Esophagus mucosa (tissue), 1 donor: ENCODE measurements around the gene BRD1. TPM values are rescaled to one million over a fixed set of nuclear protein-coding genes. Genes with fewer than 3 reads are reported as not detected.

Experiments
- ATAC-seq: fragments of 200-7000 bp; cut with Tn5 transposase; one replicate; pipeline ENCODE4 v1.9.1; 2020
- total RNA-seq: library from RNA; stranded (reverse); gene quantifications from one replicate; pipeline ENCODE4 v1.2.4, GENCODE V29; 2023
- donor health status: DM: yes; HTN: yes; CAD: no.

BRD1 gene
- total RNA-seq, 1 donor from 2014 or later: 23.8 TPM

DNA sequence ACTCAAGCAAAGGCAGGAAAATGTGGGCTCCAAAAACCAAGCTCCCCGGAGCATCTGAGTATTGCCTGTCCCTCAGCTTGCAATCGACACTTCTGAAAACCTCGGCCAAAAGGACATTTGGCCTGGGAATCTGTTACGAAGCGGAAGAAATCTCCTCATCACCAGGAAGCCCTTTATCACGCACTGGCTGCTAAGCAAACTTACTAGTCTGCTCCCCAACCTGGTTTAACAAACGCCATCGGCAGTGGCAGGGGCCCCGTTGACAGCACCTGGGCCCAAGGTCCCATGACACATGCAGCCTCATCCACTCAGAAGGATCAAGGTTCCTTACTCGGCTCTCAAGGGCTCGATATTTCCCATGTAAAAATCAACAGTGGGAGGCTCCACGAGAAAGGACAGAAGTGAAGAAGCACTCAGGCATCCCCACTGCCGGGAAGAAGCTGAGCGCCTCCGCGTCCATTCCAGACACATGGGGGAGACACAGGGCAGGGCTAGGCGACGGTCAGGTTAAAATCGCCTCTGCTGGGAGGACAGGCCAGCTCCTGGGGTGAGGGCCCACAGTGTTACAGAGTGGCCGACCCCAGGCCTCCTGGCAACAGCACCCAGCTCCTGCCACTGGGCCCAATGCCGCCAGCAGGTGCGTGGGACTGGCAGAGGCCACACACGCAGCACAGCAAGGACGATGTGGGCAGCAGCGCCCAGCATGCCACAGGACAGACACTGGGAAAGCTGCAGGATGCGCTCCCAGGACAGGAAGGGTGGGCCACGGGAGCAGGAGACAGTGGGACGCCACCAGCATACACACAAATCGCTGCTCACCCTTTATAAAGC, 27.1 kb downstream of the BRD1 start:
- peak; percentile 4 for ATAC-seq

GRCh38 chr22:49799431-49800075, 28.1 kb downstream of the BRD1 start:
- ATAC-seq: no peak

- no peak for ATAC-seq
These were observed 29.1 kb downstream of the BRD1 start for GRCh38 chr22:49798486-49799151.

- no peak for ATAC-seq
These were observed 30.0 kb downstream of the BRD1 start for GRCh38 chr22:49797706-49798105.

GRCh38 chr22:49796596-49797270, 30.9 kb downstream of the BRD1 start:
- no peak for ATAC-seq

GRCh38 chr22:49795521-49795920, 32.2 kb downstream of the BRD1 start:
- no peak for ATAC-seq

GRCh38 chr22:49793871-49794270, 33.8 kb downstream of the BRD1 start:
- no peak for ATAC-seq

DNA sequence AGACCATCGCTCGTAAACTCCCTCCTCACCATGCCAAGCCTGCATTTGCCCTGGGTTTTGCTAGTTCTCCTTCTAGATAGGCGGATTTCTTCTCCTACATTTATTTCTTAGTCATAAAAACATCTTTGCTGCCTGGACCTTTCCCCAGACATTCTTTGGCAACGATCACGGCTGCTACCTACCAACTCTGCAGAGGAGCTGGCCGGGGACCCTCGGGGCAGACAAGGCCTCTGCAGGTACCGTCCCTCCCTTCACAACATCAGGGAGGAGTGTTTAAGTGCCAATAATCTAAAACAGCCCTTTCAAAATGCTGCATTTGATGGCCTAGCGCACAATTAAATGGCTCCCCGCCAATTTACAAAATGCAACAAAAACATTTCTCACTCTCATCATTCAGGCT, 34.4 kb downstream of the BRD1 start:
- no peak for ATAC-seq

- ATAC-seq: no peak
These were observed 35.6 kb downstream of the BRD1 start for GRCh38 chr22:49792107-49792506.

- ATAC-seq: peak; percentile 28
These were observed 36.0 kb downstream of the BRD1 start for GRCh38 chr22:49791682-49792081.

DNA sequence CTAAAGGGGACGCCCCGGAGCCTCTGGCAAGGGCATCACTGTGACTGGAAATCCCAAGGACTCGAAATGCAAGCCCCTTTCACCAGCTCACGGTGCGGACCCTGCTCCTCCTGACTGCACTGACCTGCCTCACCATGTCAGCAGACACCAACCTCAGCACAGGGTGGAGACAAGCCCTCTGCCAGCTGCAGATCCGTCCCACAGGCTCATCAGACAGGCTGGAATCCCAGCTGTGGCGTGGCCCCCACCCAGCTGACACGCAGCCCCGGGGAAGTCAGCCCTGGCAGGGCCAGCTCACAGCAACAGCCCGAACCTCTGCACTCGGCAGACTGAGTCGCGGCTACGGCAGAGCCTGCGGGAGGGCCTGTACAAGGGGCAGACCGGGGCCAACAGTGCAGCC, 36.8 kb downstream of the BRD1 start:
- ATAC-seq: peak; percentile 12

GRCh38 chr22:49789289-49790141, 38.2 kb downstream of the BRD1 start:
- ATAC-seq: peak; percentile 6

- peak; percentile 56 for ATAC-seq
These were observed 39.2 kb downstream of the BRD1 start for GRCh38 chr22:49788504-49788903.

DNA sequence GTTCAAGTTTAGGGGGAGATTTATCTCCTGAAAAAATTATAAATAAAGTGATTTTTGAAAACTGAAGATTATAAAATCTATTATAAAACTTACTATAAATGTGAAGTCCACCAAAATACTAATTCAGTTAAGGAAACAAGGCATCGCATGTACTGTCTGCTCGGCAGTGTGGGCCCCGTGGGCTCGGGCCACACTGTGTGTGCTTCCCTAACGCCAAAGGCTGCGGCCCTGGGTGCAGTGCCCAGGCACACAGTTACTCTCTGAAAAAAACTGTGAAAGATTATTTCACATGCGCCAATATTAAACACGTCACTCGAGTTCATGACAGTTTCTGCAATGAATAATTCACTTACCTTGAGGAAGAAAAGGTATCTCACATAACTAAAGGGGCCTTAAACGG, 39.8 kb downstream of the BRD1 start:
- ATAC-seq: no peak

DNA sequence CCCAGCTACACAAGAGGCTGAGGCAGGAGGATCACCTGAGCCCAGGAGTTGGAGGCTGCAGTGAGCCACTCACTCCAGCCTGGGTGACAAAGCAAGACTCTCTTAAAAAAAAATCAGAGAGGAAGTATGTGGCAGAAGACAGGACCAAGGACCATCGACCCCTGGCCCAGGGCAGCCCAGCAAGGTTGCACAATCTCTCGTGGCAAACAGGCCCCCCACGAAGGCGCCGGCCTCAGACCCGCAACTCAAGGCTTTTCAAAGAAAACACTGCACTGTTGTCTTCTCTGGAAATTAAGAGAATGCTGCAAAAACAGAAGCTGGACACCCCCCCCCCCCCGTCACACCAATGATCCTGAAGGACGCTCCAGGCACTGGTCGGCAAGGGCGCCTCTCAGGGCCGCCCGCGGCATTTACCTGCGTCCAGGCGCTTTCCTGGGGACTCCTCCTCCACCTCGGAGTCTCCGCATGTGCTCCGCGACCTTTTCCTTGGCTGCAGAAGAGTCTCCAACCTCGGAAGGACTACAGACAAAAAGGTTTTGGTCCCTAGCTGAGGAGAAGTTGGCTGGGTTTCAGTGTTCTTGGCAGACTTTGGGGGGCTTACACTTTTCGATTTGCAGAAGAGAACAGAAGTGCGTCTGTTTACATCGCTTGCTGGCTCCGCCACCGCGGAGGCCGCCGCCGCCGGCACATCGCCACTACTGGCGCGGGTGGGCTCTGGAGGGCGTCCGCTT, 40.5 kb downstream of the BRD1 start:
- ATAC-seq: no peak

DNA sequence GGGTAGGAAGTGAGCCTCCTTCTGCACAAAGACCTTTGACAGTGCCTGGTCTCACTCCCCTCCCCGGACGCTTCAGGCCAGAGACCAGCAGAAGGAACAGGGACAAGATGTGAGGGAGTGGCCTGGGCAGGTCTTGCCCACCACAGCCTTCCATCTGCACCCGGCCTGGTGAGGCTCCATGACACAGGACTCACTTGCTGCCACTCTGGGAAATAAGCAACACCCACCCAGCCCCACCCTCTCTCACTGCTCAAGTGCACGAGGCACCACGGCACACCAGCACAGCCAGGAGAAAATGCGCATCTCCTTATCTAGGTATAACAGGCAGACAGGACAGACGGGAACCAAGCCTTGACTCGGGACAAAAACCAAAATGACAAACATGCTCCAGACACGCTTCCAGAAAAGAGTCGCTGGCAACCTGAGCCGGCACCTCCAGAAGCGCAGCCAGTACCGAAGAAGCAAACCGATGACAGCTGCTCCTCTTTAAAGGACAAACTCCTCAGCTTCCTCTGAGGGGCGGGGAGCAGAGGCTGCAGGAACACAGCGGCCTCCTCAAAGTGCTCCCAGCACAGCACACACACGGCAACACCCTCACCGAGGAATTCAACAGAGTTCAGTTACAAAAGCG, 41.7 kb downstream of the BRD1 start:
- ATAC-seq: no peak

GRCh38 chr22:49785046-49785521, 42.6 kb downstream of the BRD1 start:
- ATAC-seq: no peak

GRCh38 chr22:49784630-49784971, 43.1 kb downstream of the BRD1 start:
- no peak for ATAC-seq

GRCh38 chr22:49783926-49784629, 43.6 kb downstream of the BRD1 start:
- no peak for ATAC-seq
